ENCODE data around the gene CGRRF1.

Gene CGRRF1

DNA sequence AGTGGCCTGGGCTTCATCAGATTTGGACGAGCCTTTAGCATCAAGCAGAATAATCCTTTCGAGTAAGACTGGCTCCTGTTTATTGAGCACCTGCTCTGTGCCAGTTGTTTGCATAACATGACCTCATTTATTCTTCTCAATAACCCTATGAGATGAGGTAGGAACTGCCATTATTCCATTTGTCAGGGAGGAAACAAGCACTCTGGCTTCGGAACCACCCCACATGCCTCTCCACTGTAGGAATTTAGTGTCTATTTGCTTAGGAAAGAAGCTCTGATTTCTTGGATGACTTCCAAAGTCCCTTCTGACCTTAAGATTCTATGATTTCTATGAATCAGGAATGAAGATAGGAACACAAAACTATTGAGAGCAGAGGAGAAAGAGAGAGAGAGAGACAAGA is 68.3 kb downstream of the CGRRF1 start:
- no peak for DNase-seq (ENCODE audit: low read depth)

DNA sequence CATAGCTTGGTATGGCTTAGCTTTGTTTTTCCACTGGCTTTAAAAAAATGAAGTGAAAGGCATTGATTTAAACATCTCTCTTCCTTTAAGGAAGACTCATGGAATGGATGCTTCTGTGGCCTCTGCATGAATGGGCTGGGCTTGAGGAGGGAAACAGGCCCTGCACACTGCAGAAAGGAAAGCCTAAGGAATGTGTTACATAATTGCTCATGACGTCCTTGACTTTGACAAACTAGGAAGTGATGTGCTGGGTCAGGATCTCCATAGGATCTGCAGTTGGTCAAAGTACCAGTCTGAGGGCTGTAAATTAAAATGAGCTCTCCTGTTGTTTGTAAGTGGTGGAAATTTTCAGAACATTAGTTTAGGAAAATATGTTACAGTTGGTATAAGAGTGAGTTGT is 69.9 kb downstream of the CGRRF1 start:
- DNase-seq (ENCODE audit: low read depth), result no peak

DNA sequence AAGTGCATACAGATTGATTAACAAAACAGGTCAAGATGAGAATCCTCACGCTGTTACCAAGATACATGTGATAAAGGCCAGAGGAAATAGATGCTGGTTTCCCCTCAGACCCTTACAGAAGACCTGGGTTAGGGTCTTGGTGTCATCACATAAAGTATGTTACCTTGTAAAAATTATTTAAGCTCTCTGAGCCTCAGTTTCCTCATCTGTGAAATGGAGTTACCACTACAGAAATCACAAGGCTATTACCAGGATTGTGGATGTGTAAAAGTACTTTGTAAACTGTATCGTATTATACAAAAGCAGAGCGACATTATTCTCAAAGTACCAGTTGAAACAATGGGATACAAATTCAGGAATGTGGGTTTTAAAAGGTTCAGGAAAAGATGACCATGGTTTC is 71.2 kb downstream of the CGRRF1 start:
- DNase-seq (ENCODE audit: low read depth), result no peak

DNA sequence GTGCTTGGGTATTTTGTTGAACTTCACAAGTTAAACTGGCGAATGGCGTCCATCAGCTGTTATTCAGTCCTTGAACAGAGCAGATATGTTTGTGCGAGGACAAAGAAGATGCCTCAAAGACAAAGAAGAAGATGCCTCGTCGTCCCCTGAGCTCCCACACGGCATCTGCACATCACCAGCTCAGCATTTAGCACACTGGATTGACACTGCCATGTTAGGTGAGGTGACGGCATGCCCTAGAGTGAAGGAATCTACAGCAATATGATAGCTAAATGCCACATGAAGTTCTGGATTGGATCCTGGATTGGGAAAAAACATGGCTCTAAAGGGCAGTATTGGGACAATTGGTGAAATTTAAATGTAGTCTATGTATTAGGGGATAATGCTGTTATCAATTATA is 72.6 kb downstream of the CGRRF1 start:
- DNase-seq (ENCODE audit: low read depth), result no peak

DNA sequence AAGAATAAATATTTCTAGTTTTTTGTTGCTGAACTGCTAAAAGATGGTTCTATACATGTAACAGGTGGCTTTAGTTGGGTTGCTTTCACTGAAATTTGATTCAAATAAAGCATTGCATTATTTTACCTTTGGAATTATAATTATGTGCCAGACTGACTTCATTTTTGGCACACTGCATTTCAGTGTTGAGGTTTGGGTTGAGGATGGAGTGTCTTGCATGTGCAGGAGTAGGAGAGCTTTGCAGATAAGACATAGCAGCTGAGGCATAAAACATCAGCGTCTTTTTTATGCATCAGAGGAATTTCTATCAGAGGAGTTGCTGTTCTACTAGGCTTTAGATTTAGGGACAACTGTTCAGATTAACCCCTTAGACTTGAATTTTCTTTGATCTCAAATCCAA is 74.4 kb downstream of the CGRRF1 start:
- no peak for DNase-seq (ENCODE audit: low read depth)

DNA sequence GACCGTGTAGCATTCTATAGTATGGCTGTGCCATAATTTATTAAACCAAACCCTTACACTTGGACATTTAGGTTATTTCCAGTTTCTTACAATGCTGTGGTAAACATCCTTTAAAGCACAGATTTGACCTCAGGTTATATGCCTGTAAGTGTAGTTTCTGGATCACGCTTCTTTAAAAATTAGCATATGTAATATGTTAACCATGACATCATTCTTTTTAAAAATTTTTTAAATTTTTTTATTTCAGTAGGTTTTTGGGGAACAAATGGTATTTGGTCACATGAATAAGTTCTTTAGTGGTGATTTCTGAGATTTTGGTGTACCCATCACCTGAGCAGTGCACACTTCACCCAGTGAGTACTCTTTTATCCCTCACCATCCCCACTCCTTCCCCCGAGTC is 75.5 kb downstream of the CGRRF1 start:
- no peak for DNase-seq (ENCODE audit: low read depth)
